ENCODE data around the gene SMARCD1. TPM values are rescaled to one million over a fixed set of nuclear protein-coding genes. Genes with fewer than 3 reads are reported as not detected.

SMARCD1 gene
- total and polyA plus RNA-seq, 4 donors, result 4.6 to 24.4 (median 15.3) TPM

DNA sequence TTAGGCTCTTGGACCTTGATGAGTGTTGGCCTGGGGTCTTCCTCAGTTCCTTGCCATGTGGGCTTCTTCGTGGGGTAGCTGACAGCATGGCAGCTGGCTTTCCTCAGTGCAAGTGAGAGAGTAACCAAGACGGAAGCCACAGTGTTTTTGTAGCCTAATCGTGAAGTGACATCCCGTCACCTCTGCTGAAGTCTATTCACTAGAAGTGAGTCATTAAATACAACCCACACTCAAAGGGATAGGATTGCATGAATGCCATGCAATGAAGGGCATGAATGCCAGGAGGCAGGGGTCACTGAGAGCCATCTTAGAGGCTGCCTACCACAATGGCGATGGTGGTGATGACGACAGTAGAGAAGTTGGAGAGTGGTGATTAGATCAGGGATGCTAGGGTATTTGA, 41.3 kb upstream of the SMARCD1 start (continued):
- TF ChIP-seq, protein P1, sequence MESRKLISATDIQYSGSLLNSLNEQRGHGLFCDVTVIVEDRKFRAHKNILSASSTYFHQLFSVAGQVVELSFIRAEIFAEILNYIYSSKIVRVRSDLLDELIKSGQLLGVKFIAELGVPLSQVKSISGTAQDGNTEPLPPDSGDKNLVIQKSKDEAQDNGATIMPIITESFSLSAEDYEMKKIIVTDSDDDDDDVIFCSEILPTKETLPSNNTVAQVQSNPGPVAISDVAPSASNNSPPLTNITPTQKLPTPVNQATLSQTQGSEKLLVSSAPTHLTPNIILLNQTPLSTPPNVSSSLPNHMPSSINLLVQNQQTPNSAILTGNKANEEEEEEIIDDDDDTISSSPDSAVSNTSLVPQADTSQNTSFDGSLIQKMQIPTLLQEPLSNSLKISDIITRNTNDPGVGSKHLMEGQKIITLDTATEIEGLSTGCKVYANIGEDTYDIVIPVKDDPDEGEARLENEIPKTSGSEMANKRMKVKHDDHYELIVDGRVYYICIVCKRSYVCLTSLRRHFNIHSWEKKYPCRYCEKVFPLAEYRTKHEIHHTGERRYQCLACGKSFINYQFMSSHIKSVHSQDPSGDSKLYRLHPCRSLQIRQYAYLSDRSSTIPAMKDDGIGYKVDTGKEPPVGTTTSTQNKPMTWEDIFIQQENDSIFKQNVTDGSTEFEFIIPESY (IDR thresholded peaks at IDR 0.05), result no peak
- no peak for TF ChIP-seq MAX (IDR thresholded peaks at IDR 0.05)

GRCh38 chr12:50047693-50048250, 37.4 kb upstream of the SMARCD1 start:
- H3K4me3 ChIP-seq (ENCODE audit: low read depth in 1 of 3, low read length in 3 of 3), result no peak overlapping the region
- no peaks in the 10 kb centered on the region for H3K27me3 ChIP-seq (ENCODE audit: control insufficient read depth in 4 of 4, insufficient read depth in 4 of 4, low read length in 3 of 4)
- no peak overlapping the region for H3K27ac ChIP-seq (ENCODE audit: low read depth in 1 of 2, low read length in 2 of 2)
- no peaks in the 10 kb centered on the region for H3K9me3 ChIP-seq (ENCODE audit: control insufficient read depth in 4 of 4, low read length in 3 of 4)
- no peaks in the 10 kb centered on the region for H3K36me3 ChIP-seq (ENCODE audit: control insufficient read depth in 4 of 4, insufficient read depth in 3 of 4, low read depth in 1 of 4, low read length in 3 of 4)
- no peak for DNase-seq (ENCODE audit: low spot score)
- 89% methylated on average over 7 of the region's 7 CpGs for WGBS
- H3K4me1 ChIP-seq (ENCODE audit: control insufficient read depth in 4 of 4, insufficient read depth in 4 of 4, low read length in 3 of 4), result peaks cover 0 to 4% (median 2%) of the 10 kb centered on the region in 4 donors
- TF ChIP-seq ATF3 (IDR thresholded peaks at IDR 0.05), result no peak
- no peak for TF ChIP-seq FOXA2 (IDR thresholded peaks at IDR 0.05)
- TF ChIP-seq HNF4G (IDR thresholded peaks at IDR 0.05), result no peak
- TF ChIP-seq MAX (IDR thresholded peaks at IDR 0.05), result no peak
- no peak for TF ChIP-seq YY1 (IDR thresholded peaks at IDR 0.05)
- no peak for TF ChIP-seq RXRA (IDR thresholded peaks at IDR 0.05)
- TF ChIP-seq FOXA1 (IDR thresholded peaks at IDR 0.05), result no peak
- no peak overlapping the region for H3K9ac ChIP-seq (ENCODE audit: low read depth in 1 of 2, low read length in 2 of 2)

- WGBS, result 87% methylated on average over 3 of the region's 3 CpGs
These were observed 35.7 kb upstream of the SMARCD1 start for GRCh38 chr12:50049254-50050118.

More at GRCh38 chr12:50049254-50050118, 35.7 kb upstream of the SMARCD1 start:
- H3K4me1 ChIP-seq (ENCODE audit: control insufficient read depth in 4 of 4, insufficient read depth in 4 of 4, low read length in 3 of 4), result peaks cover 0 to 4% (median 2%) of the 10 kb centered on the region in 4 donors
- no peak overlapping the region for H3K27ac ChIP-seq (ENCODE audit: low read depth in 1 of 2, low read length in 2 of 2)
- H3K9me3 ChIP-seq (ENCODE audit: control insufficient read depth in 4 of 4, low read length in 3 of 4), result no peaks in the 10 kb centered on the region
- TF ChIP-seq JUND (IDR thresholded peaks at IDR 0.05) (no peak), TAF1 (conservative IDR thresholded peaks at IDR 0.05) (no peak), YY1 (IDR thresholded peaks at IDR 0.05) (no peak), NR2F2 (IDR thresholded peaks at IDR 0.05) (no peak), HNF4A (conservative IDR thresholded peaks at IDR 0.05) (no peak), FOXA2 (IDR thresholded peaks at IDR 0.05) (no peak), RXRA (IDR thresholded peaks at IDR 0.05) (no peak), FOXA1 (IDR thresholded peaks at IDR 0.05) (no peak), RAD21 (IDR thresholded peaks at IDR 0.05) (no peak), EGR1 (IDR thresholded peaks at IDR 0.05; ENCODE audit: low read depth in 2 of 2) (no peak), HNF4G (IDR thresholded peaks at IDR 0.05) (no peak), SP1 (IDR thresholded peaks at IDR 0.05) (no peak), MAX (IDR thresholded peaks at IDR 0.05) (no peak)
- TF ChIP-seq, protein P1 (IDR thresholded peaks at IDR 0.05), result no peak
- TF ChIP-seq, protein P2, sequence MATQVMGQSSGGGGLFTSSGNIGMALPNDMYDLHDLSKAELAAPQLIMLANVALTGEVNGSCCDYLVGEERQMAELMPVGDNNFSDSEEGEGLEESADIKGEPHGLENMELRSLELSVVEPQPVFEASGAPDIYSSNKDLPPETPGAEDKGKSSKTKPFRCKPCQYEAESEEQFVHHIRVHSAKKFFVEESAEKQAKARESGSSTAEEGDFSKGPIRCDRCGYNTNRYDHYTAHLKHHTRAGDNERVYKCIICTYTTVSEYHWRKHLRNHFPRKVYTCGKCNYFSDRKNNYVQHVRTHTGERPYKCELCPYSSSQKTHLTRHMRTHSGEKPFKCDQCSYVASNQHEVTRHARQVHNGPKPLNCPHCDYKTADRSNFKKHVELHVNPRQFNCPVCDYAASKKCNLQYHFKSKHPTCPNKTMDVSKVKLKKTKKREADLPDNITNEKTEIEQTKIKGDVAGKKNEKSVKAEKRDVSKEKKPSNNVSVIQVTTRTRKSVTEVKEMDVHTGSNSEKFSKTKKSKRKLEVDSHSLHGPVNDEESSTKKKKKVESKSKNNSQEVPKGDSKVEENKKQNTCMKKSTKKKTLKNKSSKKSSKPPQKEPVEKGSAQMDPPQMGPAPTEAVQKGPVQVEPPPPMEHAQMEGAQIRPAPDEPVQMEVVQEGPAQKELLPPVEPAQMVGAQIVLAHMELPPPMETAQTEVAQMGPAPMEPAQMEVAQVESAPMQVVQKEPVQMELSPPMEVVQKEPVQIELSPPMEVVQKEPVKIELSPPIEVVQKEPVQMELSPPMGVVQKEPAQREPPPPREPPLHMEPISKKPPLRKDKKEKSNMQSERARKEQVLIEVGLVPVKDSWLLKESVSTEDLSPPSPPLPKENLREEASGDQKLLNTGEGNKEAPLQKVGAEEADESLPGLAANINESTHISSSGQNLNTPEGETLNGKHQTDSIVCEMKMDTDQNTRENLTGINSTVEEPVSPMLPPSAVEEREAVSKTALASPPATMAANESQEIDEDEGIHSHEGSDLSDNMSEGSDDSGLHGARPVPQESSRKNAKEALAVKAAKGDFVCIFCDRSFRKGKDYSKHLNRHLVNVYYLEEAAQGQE (IDR thresholded peaks at IDR 0.05), result no peak
- H3K27me3 ChIP-seq (ENCODE audit: control insufficient read depth in 4 of 4, insufficient read depth in 4 of 4, low read length in 3 of 4), result no peaks in the 10 kb centered on the region
- H3K4me3 ChIP-seq (ENCODE audit: low read depth in 1 of 3, low read length in 3 of 3), result no peak overlapping the region
- DNase-seq (ENCODE audit: low spot score), result no peak
- H3K9ac ChIP-seq (ENCODE audit: low read depth in 1 of 2, low read length in 2 of 2), result no peak overlapping the region
- H3K36me3 ChIP-seq (ENCODE audit: control insufficient read depth in 4 of 4, insufficient read depth in 3 of 4, low read depth in 1 of 4, low read length in 3 of 4), result no peaks in the 10 kb centered on the region
